MG63 (cell line): Measurements from ENCODE around the gene DDAH2. TPM values are rescaled to one million over a fixed set of nuclear protein-coding genes. Genes with fewer than 3 reads are reported as not detected.
"Not testable (repeated sequence)": the region's sequence is repeated elsewhere in the genome, so short reads cannot be mapped to it uniquely, and the experiment has no call there.

ENCODE experiments used
- DNase-seq: peaks from one replicate; pipeline ENCODE4 v3.0.0-alpha.2; 2020
- H3K27me3 ChIP-seq: fragments of 250-450 bp; sonication (Bioruptor Pico); 2 replicates; pipeline ENCODE4 v1.5.1; 2020; ENCODE audit warnings: mild to moderate bottlenecking, moderate library complexity
- H3K36me3 ChIP-seq: fragments of 250-450 bp; sonication (Bioruptor Pico); 2 replicates; pipeline ENCODE4 v1.5.1; 2020; ENCODE audit warnings: mild to moderate bottlenecking, moderate library complexity
- H3K4me3 ChIP-seq: fragments of 250-450 bp; sonication (Bioruptor Pico); 2 replicates; pipeline ENCODE4 v1.5.1; 2020; ENCODE audit warnings: mild to moderate bottlenecking, moderate library complexity
- H3K9me3 ChIP-seq: fragments of 250-450 bp; sonication (Bioruptor Pico); 2 replicates; pipeline ENCODE4 v1.5.1; 2020; ENCODE audit warnings: mild to moderate bottlenecking, moderate library complexity
- total RNA-seq: library from RNA; depleted of rRNA; stranded (reverse); fragments of >200 nt; shearing (Covaris generic); gene quantifications from 2 replicates; pipeline ENCODE4 v1.2.3, GENCODE V29; 2014; ENCODE audit warnings: low replicate concordance

The DDAH2 gene
- total RNA-seq, 1 experiment from 2014 or later: 31.9 TPM

DNA sequence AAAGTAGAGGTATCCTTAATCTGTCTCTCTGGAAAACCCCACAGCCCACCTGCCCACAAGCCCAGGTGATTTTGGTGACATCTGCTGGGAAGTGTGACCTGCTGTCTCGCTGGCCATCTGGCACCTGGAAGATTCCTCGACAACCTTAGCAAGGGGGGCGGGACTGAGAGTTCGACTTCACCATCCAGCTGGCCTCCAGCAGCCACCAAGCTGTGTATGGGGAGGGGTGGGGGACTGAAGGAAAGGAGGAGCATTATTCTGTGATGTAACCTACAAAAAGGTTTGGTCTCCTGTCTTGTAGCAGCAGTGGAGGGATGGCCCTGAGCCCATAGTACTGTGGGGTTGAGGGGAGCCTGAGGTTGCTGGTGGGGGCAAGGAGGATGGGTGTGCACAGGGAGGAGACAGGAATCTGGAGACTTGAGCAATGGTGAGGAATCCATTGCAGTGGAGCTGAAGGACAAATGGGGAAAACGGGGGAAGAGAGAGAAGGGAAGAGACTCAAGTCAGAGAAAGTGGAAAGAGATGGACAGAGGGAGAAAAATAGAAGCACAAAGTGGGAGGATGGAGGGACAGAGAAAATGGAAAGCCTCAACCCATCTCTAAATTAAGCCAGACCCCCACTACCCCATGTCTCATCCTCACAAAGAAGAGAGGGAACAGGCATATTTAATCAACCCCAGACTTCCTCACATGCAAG is 18.4 kb downstream of the DDAH2 start:
- Histone ChIP-seq H3K4me3 (no peak overlapping the region), H3K36me3 (no peaks in the 10 kb centered on the region), H3K9me3 (no peaks in the 10 kb centered on the region), H3K27me3 (no peaks in the 10 kb centered on the region)
- DNase-seq: no peak

- not testable (repeated sequence) for H3K4me3 ChIP-seq, H3K36me3 ChIP-seq, H3K9me3 ChIP-seq, DNase-seq, H3K27me3 ChIP-seq
Observed at GRCh38 chr6:31709157-31709556, 19.9 kb downstream of the DDAH2 start.

- H3K9me3 ChIP-seq: no peaks in the 10 kb centered on the region
- H3K27me3 ChIP-seq: no peaks in the 10 kb centered on the region
- no peak overlapping the region for H3K4me3 ChIP-seq
- no peak for DNase-seq
- no peaks in the 10 kb centered on the region for H3K36me3 ChIP-seq
Observed at GRCh38 chr6:31708224-31708623, 20.9 kb downstream of the DDAH2 start.

DNA sequence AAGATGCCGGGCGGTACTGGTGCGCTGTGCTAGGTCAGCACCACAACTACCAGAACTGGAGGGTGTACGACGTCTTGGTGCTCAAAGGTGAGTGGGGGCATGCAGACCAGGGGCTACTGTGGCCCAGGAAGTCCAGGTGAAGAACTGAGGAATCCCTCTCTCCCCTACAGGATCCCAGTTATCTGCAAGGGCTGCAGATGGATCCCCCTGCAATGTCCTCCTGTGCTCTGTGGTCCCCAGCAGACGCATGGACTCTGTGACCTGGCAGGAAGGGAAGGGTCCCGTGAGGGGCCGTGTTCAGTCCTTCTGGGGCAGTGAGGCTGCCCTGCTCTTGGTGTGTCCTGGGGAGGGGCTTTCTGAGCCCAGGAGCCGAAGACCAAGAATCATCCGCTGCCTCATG is 21.4 kb downstream of the DDAH2 start:
- no peak for DNase-seq
- H3K4me3 ChIP-seq: no peak overlapping the region
- no peaks in the 10 kb centered on the region for H3K36me3 ChIP-seq
- H3K27me3 ChIP-seq: no peaks in the 10 kb centered on the region
- no peaks in the 10 kb centered on the region for H3K9me3 ChIP-seq

DNA sequence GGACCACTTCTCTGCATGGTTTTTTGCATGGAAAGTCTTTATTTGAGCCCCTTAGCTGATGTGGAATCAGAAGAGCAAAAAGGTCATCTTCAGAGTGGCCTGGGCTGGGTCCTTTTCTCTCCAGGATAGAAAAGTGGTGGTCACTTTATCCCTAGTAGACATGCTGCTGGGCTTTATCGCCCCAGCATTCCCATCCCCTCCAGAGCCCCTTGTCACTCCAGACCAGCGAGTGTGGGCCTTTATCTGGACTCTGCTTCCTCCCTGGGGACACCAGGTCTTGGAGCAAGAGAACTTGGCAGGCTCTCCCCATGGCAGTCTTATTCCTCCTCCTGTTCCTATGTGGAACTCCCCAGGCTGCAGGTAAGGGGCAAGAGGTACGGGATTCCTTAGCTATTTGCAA is 22.5 kb downstream of the DDAH2 start, which contains the start of gene LY6G6F:
Gene LY6G6F, plus strand, starts transcription at position 268 of the 400 bp plus-strand sequence. Its CDS starts 41 bp downstream, at position 309.
- Histone ChIP-seq H3K36me3 (no peaks in the 10 kb centered on the region), H3K27me3 (no peaks in the 10 kb centered on the region), H3K9me3 (no peaks in the 10 kb centered on the region), H3K4me3 (no peak within 1 kb of the TSS)
- DNase-seq: no peak

GRCh38 chr6:31705931-31706330 is 23.2 kb downstream of the DDAH2 start:
- H3K36me3 ChIP-seq: no peaks in the 10 kb centered on the region
- no peaks in the 10 kb centered on the region for H3K27me3 ChIP-seq
- no peaks in the 10 kb centered on the region for H3K9me3 ChIP-seq
- DNase-seq: no peak
- no peak overlapping the region for H3K4me3 ChIP-seq

- DNase-seq: peak; percentile 96
- H3K36me3 ChIP-seq: no peaks in the 10 kb centered on the region
Observed at GRCh38 chr6:31702819-31703716, 26.0 kb downstream of the DDAH2 start, which contains the start of gene ABHD16A. Gene ABHD16A (minus strand): TSS chr6:31703324. CDS start chr6:31703281, 43 bp downstream.

GRCh38 chr6:31702405-31702818 is 26.7 kb downstream of the DDAH2 start:
- peak; percentile 4 for DNase-seq
- H3K4me3 ChIP-seq: peak overlapping the region; percentile 91
- no peaks in the 10 kb centered on the region for H3K9me3 ChIP-seq
- no peaks in the 10 kb centered on the region for H3K36me3 ChIP-seq
- H3K27me3 ChIP-seq: no peaks in the 10 kb centered on the region

More at GRCh38 chr6:31702819-31703716, 26.0 kb downstream of the DDAH2 start, which contains the start of gene ABHD16A:
- no peaks in the 10 kb centered on the region for H3K27me3 ChIP-seq
- peak within 1 kb of the TSS; percentile 91 for H3K4me3 ChIP-seq
- H3K9me3 ChIP-seq: no peaks in the 10 kb centered on the region

DNA sequence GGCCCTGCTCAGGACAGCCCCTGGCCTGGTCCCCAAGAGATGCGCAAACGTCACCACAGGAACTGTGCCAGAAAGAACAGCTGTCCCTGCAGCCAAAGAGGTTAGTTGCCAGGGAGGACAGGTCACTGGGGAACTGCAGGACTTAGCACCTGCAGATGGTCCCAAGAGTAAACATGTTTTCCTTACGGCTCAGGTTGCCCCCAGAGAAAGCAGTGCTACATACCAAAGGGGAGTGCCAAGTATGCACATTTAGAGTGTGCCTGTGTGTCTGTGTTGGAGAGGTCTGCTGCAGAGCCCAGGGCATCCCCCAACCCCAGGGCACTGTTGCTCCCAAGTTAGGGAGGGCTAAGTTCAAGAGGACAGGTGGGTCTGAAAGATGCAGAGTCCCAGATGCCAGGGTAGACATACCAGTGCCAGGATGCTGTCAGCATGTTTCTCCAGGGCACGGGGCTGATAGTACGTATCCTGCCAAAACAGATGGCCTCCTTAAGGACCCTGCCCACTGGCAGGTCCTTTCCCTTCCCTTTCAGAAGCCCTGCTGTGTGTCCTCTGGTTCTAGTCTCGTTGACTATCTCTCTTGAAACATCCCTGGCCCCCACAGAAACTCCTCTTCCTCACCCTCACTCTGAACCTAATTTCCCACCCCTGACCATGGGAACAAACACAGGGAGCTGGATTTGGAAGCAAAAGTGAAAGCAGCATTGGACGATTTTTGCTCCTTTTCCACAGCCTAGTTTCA is 27.3 kb downstream of the DDAH2 start:
- no peak for DNase-seq
- no peaks in the 10 kb centered on the region for H3K36me3 ChIP-seq
- H3K27me3 ChIP-seq: no peaks in the 10 kb centered on the region
- H3K9me3 ChIP-seq: no peaks in the 10 kb centered on the region
- peak overlapping the region; percentile 91 for H3K4me3 ChIP-seq

GRCh38 chr6:31700740-31701401 is 28.2 kb downstream of the DDAH2 start:
- H3K4me3 ChIP-seq: no peak overlapping the region
- no peaks in the 10 kb centered on the region for H3K36me3 ChIP-seq
- no peak for DNase-seq
- no peaks in the 10 kb centered on the region for H3K9me3 ChIP-seq
- no peaks in the 10 kb centered on the region for H3K27me3 ChIP-seq

GRCh38 chr6:31697555-31697954 is 31.5 kb downstream of the DDAH2 start:
- DNase-seq: peak; percentile 9
- Histone ChIP-seq H3K9me3 (no peaks in the 10 kb centered on the region), H3K27me3 (no peaks in the 10 kb centered on the region), H3K36me3 (no peaks in the 10 kb centered on the region), H3K4me3 (no peak overlapping the region)

- no peak for DNase-seq
- no peaks in the 10 kb centered on the region for H3K9me3 ChIP-seq
- no peaks in the 10 kb centered on the region for H3K27me3 ChIP-seq
- H3K36me3 ChIP-seq: no peaks in the 10 kb centered on the region
- no peak overlapping the region for H3K4me3 ChIP-seq
Observed at GRCh38 chr6:31693535-31693934, 35.6 kb downstream of the DDAH2 start.

GRCh38 chr6:31692886-31693285 is 36.2 kb downstream of the DDAH2 start:
- Histone ChIP-seq H3K9me3 (no peaks in the 10 kb centered on the region), H3K36me3 (no peaks in the 10 kb centered on the region), H3K27me3 (no peaks in the 10 kb centered on the region), H3K4me3 (no peak overlapping the region)
- DNase-seq: no peak

- H3K27me3 ChIP-seq: no peaks in the 10 kb centered on the region
- H3K4me3 ChIP-seq: no peak overlapping the region
- H3K36me3 ChIP-seq: no peaks in the 10 kb centered on the region
- no peak for DNase-seq
- no peaks in the 10 kb centered on the region for H3K9me3 ChIP-seq
Observed at GRCh38 chr6:31692353-31692752, 36.7 kb downstream of the DDAH2 start.

DNA sequence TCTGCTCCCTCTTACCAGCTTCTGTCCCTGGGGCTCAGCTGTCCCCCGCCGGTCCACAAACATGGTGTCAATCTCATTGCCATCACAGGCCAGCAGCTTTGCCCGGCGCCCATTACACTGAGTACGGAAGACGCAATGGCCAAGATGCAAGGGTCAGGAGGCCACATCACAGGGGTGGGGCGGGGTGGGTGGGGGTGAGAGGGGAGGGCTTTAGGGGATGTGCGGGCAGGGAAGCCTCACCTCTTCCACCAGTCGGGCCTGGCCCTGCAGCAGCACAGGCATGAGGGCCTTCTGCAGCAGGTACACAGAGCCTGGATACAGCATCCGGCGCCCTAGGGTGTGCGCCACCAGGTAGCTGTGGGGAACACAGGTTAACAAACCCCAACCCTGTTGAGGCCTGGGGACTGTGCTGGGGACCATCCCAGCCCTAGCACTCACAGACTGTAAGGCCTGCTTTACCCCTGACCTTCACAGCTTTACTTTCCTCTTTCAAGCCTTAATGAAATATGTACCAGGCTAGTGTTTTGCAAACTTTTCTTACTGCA is 37.5 kb downstream of the DDAH2 start:
- Histone ChIP-seq H3K9me3 (no peaks in the 10 kb centered on the region), H3K36me3 (no peaks in the 10 kb centered on the region), H3K27me3 (no peaks in the 10 kb centered on the region), H3K4me3 (no peak overlapping the region)
- DNase-seq: no peak

- H3K4me3 ChIP-seq: no peak overlapping the region
- no peaks in the 10 kb centered on the region for H3K27me3 ChIP-seq
- H3K9me3 ChIP-seq: no peaks in the 10 kb centered on the region
- no peaks in the 10 kb centered on the region for H3K36me3 ChIP-seq
- DNase-seq: no peak
Observed at GRCh38 chr6:31691078-31691463, 38.0 kb downstream of the DDAH2 start.
